Naive thymus-derived CD8-positive, alpha-beta T cell (primary cell): Measurements from ENCODE around the gene ZBTB39. TPM values are rescaled to one million over a fixed set of nuclear protein-coding genes. Genes with fewer than 3 reads are reported as not detected.
"Not testable (repeated sequence)": the region's sequence is repeated elsewhere in the genome, so short reads cannot be mapped to it uniquely, and the experiment has no call there.

ENCODE experiments used
- ATAC-seq, 2 donors: fragments of 150-1000 bp; cut with Tn5 transposase in 1 of 2; sonication (Bioruptor Pico), chemical (Tn5 transposase) in 1 of 2; 1 replicate in 1 of 2; 2 replicates in 1 of 2; pipeline ENCODE4 v1.10.0; 2021; ENCODE audit warnings: mild to moderate bottlenecking in 2 of 2, moderate library complexity in 2 of 2
- POLR2A ChIA-PET: fragments of 350-600 bp; sonication (Branson Sonifier 250); formaldehyde crosslinking; loops from one replicate; lab custom pipeline; 2021; ENCODE audit warnings: antibody characterized with exemption; lab: Charles Lee
- DNase-seq, 10 donors: peaks; one replicate each; pipeline versions ENCODE4 v3.0.0 to v3.0.0-alpha.2; 2020 to 2022
- H3K27ac Mint-ChIP-seq, 10 donors: one replicate each; pipeline ENCODE4 v1.8.0; 2020 to 2022; ENCODE audit warnings: mild to moderate bottlenecking in 10 of 10, mixed read lengths in 10 of 10, moderate library complexity in 4 of 10, inconsistent platforms in 1 of 10
- H3K27me3 Mint-ChIP-seq, 5 donors: one replicate each; pipeline ENCODE4 v1.8.0; 2021 to 2022; ENCODE audit warnings: mixed read lengths in 5 of 5
- H3K36me3 Mint-ChIP-seq, 3 donors: one replicate each; pipeline ENCODE4 v1.8.0; 2020 to 2022; ENCODE audit warnings: mixed read lengths in 3 of 3, mild to moderate bottlenecking in 2 of 3, inconsistent platforms in 1 of 3
- H3K4me1 Mint-ChIP-seq, 4 donors: one replicate each; pipeline ENCODE4 v1.8.0; 2021 to 2022; ENCODE audit warnings: mixed read lengths in 4 of 4
- H3K4me3 Mint-ChIP-seq, 10 donors: one replicate each; pipeline ENCODE4 v1.8.0; 2020 to 2022; ENCODE audit warnings: mild to moderate bottlenecking in 10 of 10, mixed read lengths in 10 of 10, moderate library complexity in 6 of 10, inconsistent platforms in 1 of 10
- H3K9me3 Mint-ChIP-seq, 9 donors: one replicate each; pipeline ENCODE4 v1.8.0; 2020 to 2022; ENCODE audit warnings: mixed read lengths in 9 of 9, mild to moderate bottlenecking in 3 of 9, inconsistent platforms in 1 of 9, moderate library complexity in 1 of 9
- polyA plus RNA-seq, 3 donors: library from polyadenylated mRNA; unstranded; fragments of 300-500 nt; fragmentation: Illumina TruSeq; gene quantifications; one replicate each; pipeline ENCODE4 v1.2.3, GENCODE V29; 2021
- total RNA-seq, 8 experiments: library from RNA in 2 of 8; stranded (reverse) in 2 of 8; gene quantifications; one replicate each; pipeline ENCODE4 v1.2.3 and lab custom pipeline; 2021 to 2026

ZBTB39 gene
- total and polyA plus RNA-seq, 5 experiments from 2014 or later: 1.7 to 11.2 (median 2.8) TPM

GRCh38 chr12:57027805-57028153 lies 21.4 kb upstream of the ZBTB39 start:
- H3K4me1 Mint-ChIP-seq: peaks cover 35 to 42% (median 41%) of the 10 kb centered on the region in 4 donors
- ATAC-seq (no peak), DNase-seq (peak in 1 of 10 donors; percentile 37)
- H3K27ac Mint-ChIP-seq: peak overlapping the region; percentile 0 to 91 (median 78)
- no peaks in the 10 kb centered on the region for H3K9me3 Mint-ChIP-seq
- no peaks in the 10 kb centered on the region for H3K27me3 Mint-ChIP-seq
- POLR2A ChIA-PET: interaction anchor here (0.5 to 2.0 kb wide), 5 partner anchors 13 to 264 kb away, joined by 3 to 6 read pairs (median 5); partner anchors contain the start of gene STAT6
- H3K4me3 Mint-ChIP-seq: peak overlapping the region in 6 of 10 donors; percentile 22 to 73 (median 52)
- no peaks in the 10 kb centered on the region for H3K36me3 Mint-ChIP-seq

GRCh38 chr12:57027011-57027804 lies 20.9 kb upstream of the ZBTB39 start:
- H3K36me3 Mint-ChIP-seq: no peaks in the 10 kb centered on the region

GRCh38 chr12:57025196-57025595 lies 18.9 kb upstream of the ZBTB39 start:
- Mint-ChIP-seq H3K36me3 (no peaks in the 10 kb centered on the region), H3K27me3 (no peaks in the 10 kb centered on the region), H3K4me1 (peaks cover 21 to 30% (median 27%) of the 10 kb centered on the region in 4 donors), H3K4me3 (no peak overlapping the region), H3K9me3 (no peaks in the 10 kb centered on the region), H3K27ac (peak overlapping the region in 1 of 10 donors; percentile 60)
- POLR2A ChIA-PET: interaction anchor here (1.4 kb wide), 1 partner anchor 87 kb away, joined by 3 read pairs; no protein-coding TSS in a partner anchor
- ATAC-seq (no peak), DNase-seq (no peak)

More at GRCh38 chr12:57027011-57027804, 20.9 kb upstream of the ZBTB39 start:
- no peaks in the 10 kb centered on the region for H3K27me3 Mint-ChIP-seq
- H3K27ac Mint-ChIP-seq: peak overlapping the region; percentile 20 to 91 (median 82)
- ATAC-seq: peak in 1 of 2 donors; percentile 40
- DNase-seq: peak in 1 of 10 donors; percentile 55
- POLR2A ChIA-PET: interaction anchor here (0.5 to 2.0 kb wide), 3 partner anchors 9 to 291 kb away, joined by 3 to 7 read pairs (median 5); no protein-coding TSS in a partner anchor
- no peaks in the 10 kb centered on the region for H3K9me3 Mint-ChIP-seq
- peaks cover 35 to 42% (median 41%) of the 10 kb centered on the region in 4 donors for H3K4me1 Mint-ChIP-seq
- H3K4me3 Mint-ChIP-seq: peak overlapping the region in 7 of 10 donors; percentile 37 to 73 (median 52)

GRCh38 chr12:57022324-57022723 lies 16.0 kb upstream of the ZBTB39 start:
- H3K4me3 Mint-ChIP-seq, H3K36me3 Mint-ChIP-seq, H3K27me3 Mint-ChIP-seq, ATAC-seq, DNase-seq, H3K9me3 Mint-ChIP-seq, POLR2A ChIA-PET: not testable (repeated sequence)
- H3K27ac Mint-ChIP-seq: peak overlapping the region in 3 of 10 donors; percentile 8 to 80 (median 34)
- H3K4me1 Mint-ChIP-seq: peaks cover 18 to 29% (median 28%) of the 10 kb centered on the region in 4 donors

GRCh38 chr12:57019983-57020719 lies 13.8 kb upstream of the ZBTB39 start:
- H3K27ac Mint-ChIP-seq: peak overlapping the region; percentile 53 to 94 (median 80)
- DNase-seq (peak in 2 of 10 donors; percentile 7 to 15), ATAC-seq (no peak)
- POLR2A ChIA-PET: no interaction called here
- peaks cover 10 to 16% (median 15%) of the 10 kb centered on the region in 4 donors for H3K4me1 Mint-ChIP-seq
- H3K27me3 Mint-ChIP-seq: peaks cover 0 to 2% (median 0%) of the 10 kb centered on the region in 5 donors
- H3K9me3 Mint-ChIP-seq: no peaks in the 10 kb centered on the region
- H3K36me3 Mint-ChIP-seq: no peaks in the 10 kb centered on the region
- peak overlapping the region in 8 of 10 donors; percentile 1 to 63 (median 42) for H3K4me3 Mint-ChIP-seq

GRCh38 chr12:57018906-57019305 lies 12.6 kb upstream of the ZBTB39 start:
- Mint-ChIP-seq H3K27me3 (peaks cover 0 to 10% (median 0%) of the 10 kb centered on the region in 5 donors), H3K9me3 (no peaks in the 10 kb centered on the region), H3K4me3 (no peak overlapping the region), H3K27ac (peak overlapping the region in 2 of 10 donors; percentile 43 to 71), H3K36me3 (no peaks in the 10 kb centered on the region), H3K4me1 (peaks cover 8 to 16% (median 15%) of the 10 kb centered on the region in 4 donors)
- no peak for ATAC-seq
- POLR2A ChIA-PET: interaction anchor here (0.7 to 1.6 kb wide), 2 partner anchors 11 to 30 kb away, joined by 3 to 6 read pairs; no protein-coding TSS in a partner anchor
- DNase-seq: no peak

- not testable (repeated sequence) for H3K27ac Mint-ChIP-seq, H3K36me3 Mint-ChIP-seq, H3K4me3 Mint-ChIP-seq, H3K9me3 Mint-ChIP-seq, DNase-seq, ATAC-seq
- Mint-ChIP-seq H3K4me1 (peaks cover 5 to 16% (median 15%) of the 10 kb centered on the region in 4 donors), H3K27me3 (peaks cover 0 to 11% (median 0%) of the 10 kb centered on the region in 5 donors)
- POLR2A ChIA-PET: interaction anchor here (0.6 to 1.8 kb wide), 10 partner anchors 9 to 329 kb away, joined by 3 to 8 read pairs (median 4); no protein-coding TSS in a partner anchor
Observed at GRCh38 chr12:57018353-57018752, 12.0 kb upstream of the ZBTB39 start.

- H3K4me3 Mint-ChIP-seq: no peak within 1 kb of the TSS
- no peak for ATAC-seq
- H3K27me3 Mint-ChIP-seq: peaks cover 0 to 11% (median 0%) of the 10 kb centered on the region in 5 donors
- H3K27ac Mint-ChIP-seq: peak within 1 kb of the TSS in 1 of 10 donors; percentile 76
- H3K9me3 Mint-ChIP-seq: no peaks in the 10 kb centered on the region
- H3K36me3 Mint-ChIP-seq: no peaks in the 10 kb centered on the region
- DNase-seq: no peak
- H3K4me1 Mint-ChIP-seq: peaks cover 12 to 27% (median 23%) of the 10 kb centered on the region in 4 donors
- POLR2A ChIA-PET: interaction anchor here (0.7 to 1.4 kb wide), 4 partner anchors 15 to 168 kb away, joined by 3 to 4 read pairs (median 3); no protein-coding TSS in a partner anchor
Observed at GRCh38 chr12:57016348-57016747, 10.0 kb upstream of the ZBTB39 start, which contains the start of gene TAC3. TAC3 (minus strand) TSS chr12:57016529; CDS start chr12:57015797, 732 bp downstream.

- H3K4me1 Mint-ChIP-seq: peaks cover 11 to 24% (median 18%) of the 10 kb centered on the region in 4 donors
- peaks cover 0 to 11% (median 0%) of the 10 kb centered on the region in 5 donors for H3K27me3 Mint-ChIP-seq
- DNase-seq (no peak), ATAC-seq (no peak)
- H3K9me3 Mint-ChIP-seq: no peaks in the 10 kb centered on the region
- POLR2A ChIA-PET: no interaction called here
- no peak overlapping the region for H3K4me3 Mint-ChIP-seq
- no peaks in the 10 kb centered on the region for H3K36me3 Mint-ChIP-seq
- H3K27ac Mint-ChIP-seq: peak overlapping the region in 5 of 10 donors; percentile 16 to 41 (median 35)
Observed at GRCh38 chr12:57012600-57013465, 6.5 kb upstream of the ZBTB39 start.

GRCh38 chr12:57011438-57012424 lies 5.4 kb upstream of the ZBTB39 start:
- Mint-ChIP-seq H3K4me1 (peaks cover 19 to 35% (median 29%) of the 10 kb centered on the region in 4 donors), H3K36me3 (no peaks in the 10 kb centered on the region), H3K27me3 (peaks cover 0 to 11% (median 0%) of the 10 kb centered on the region in 5 donors), H3K9me3 (no peaks in the 10 kb centered on the region), H3K4me3 (peak overlapping the region in 5 of 10 donors; percentile 7 to 43 (median 27)), H3K27ac (peak overlapping the region; percentile 59 to 90 (median 76))
- POLR2A ChIA-PET: interaction anchor here (1.0 to 1.4 kb wide), 2 partner anchors 51 to 100 kb away, joined by 4 read pairs; partner anchors contain the start of gene STAT6
- DNase-seq (peak in 1 of 10 donors; percentile 22), ATAC-seq (peak in 1 of 2 donors; percentile 36)
